ENCODE results near the gene ACADVL. TPM values are rescaled to one million over a fixed set of nuclear protein-coding genes. Genes with fewer than 3 reads are reported as not detected.
"Not testable (repeated sequence)": the region's sequence is repeated elsewhere in the genome, so short reads cannot be mapped to it uniquely, and the experiment has no call there.

Gene ACADVL
- total RNA-seq, result 1,000 to 10,000 TPM in 2 of 6 donors, 100 to 1,000 TPM in 4; 377 to 1,449 (median 553) TPM

DNA sequence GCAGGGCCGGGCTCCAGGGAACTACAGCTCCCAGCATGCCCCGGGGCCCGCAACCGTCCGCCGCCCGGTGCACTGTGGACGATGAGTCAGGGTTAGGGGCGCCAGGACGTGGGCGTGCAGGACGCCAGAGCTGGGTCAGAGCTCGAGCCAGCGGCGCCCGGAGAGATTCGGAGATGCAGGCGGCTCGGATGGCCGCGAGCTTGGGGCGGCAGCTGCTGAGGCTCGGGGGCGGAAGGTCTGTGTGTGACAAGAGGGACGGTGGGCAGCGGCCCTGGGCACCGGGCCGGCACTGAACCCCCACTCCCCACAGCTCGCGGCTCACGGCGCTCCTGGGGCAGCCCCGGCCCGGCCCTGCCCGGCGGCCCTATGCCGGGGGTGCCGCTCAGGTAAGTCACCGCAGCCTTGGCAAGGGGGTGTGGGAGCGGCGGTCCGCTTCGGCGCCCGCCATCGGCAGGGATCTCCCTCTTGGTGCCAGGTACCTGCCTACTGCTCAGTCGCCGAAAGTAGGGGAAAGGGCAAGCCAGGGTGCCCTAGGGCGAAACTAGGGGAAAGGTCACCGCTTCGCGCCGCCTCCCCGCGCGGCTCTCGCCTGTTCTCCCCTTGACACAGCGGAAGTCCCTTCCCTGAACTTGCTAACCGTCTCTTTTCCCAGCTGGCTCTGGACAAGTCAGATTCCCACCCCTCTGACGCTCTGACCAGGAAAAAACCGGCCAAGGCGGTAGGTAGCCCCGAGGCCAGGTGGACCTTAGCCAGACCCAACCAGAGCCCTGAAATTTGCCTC, at the start of gene ACADVL, which contains the start of gene DLG4:
TSS of gene ACADVL (plus strand) at position 127 of the 781 bp plus-strand sequence. CDS start at position 174, 47 bp downstream.
TSS of gene DLG4 (minus strand) at position 25 of the 781 bp plus-strand sequence.
- ATAC-seq (ENCODE audit: low FRiP score in 2 of 2) (peak; percentile 89 to 95), DNase-seq (peak; percentile 96)
- Histone ChIP-seq H3K27ac (peak within 1 kb of the TSS; percentile 95 to 100 (median 97)), H3K27me3 (no peaks in the 10 kb centered on the region), H3K36me3 (peaks cover 8 to 41% (median 36%) of the 10 kb centered on the region in 4 donors), H3K9me3 (no peaks in the 10 kb centered on the region), H3K4me3 (peak within 1 kb of the TSS; percentile 93 to 100 (median 97)), H3K4me1 (peaks cover 51 to 67% (median 55%) of the 10 kb centered on the region in 4 donors)
- no peak for TF ChIP-seq CTCF (IDR thresholded peaks at IDR 0.05)
- TF ChIP-seq POLR2A (IDR thresholded peaks at IDR 0.05), result peak in 3 of 4 donors; percentile 70 to 95 (median 79)
- peak in 1 of 4 donors; percentile 38 for TF ChIP-seq EP300 (IDR thresholded peaks at IDR 0.05)
- TF ChIP-seq POLR2AphosphoS5 (IDR thresholded peaks at IDR 0.05), result peak; percentile 91 to 97
- 0% methylated on average over 9 to 26 of the region's 63 CpGs for WGBS, 2 donors

GRCh38 chr17:7172522-7173191, 47.1 kb upstream of the ACADVL start:
- peaks cover 9 to 19% (median 14%) of the 10 kb centered on the region in 4 donors for H3K4me1 ChIP-seq
- not testable (repeated sequence) for H3K27ac ChIP-seq; H3K9me3 ChIP-seq; H3K4me3 ChIP-seq; ATAC-seq (ENCODE audit: low FRiP score in 2 of 2); DNase-seq; H3K27me3 ChIP-seq; H3K36me3 ChIP-seq
- WGBS, 2 donors, result 90 to 92% methylated on average over 18 of the region's 18 CpGs

- ATAC-seq (ENCODE audit: low FRiP score in 2 of 2) (peak; percentile 72 to 76), DNase-seq (peak; percentile 87 to 89)
- WGBS, 2 donors, result 60 to 73% methylated on average over 32 to 65 of the region's 69 CpGs
- H3K27ac ChIP-seq, result peak overlapping the region in 1 of 4 donors; percentile 67
- peaks cover 0 to 7% (median 0%) of the 10 kb centered on the region in 4 donors for H3K27me3 ChIP-seq
- H3K36me3 ChIP-seq, result no peaks in the 10 kb centered on the region
- H3K9me3 ChIP-seq, result peaks cover 0 to under 1% (median 0%) of the 10 kb centered on the region in 4 donors
- H3K4me3 ChIP-seq, result peak overlapping the region in 3 of 4 donors; percentile 2 to 38 (median 33)
- H3K4me1 ChIP-seq, result peaks cover 12 to 26% (median 21%) of the 10 kb centered on the region in 4 donors
- TF ChIP-seq CTCF (IDR thresholded peaks at IDR 0.05) (peak in 3 of 6 experiments; percentile 23 to 44 (median 36)), POLR2AphosphoS5 (IDR thresholded peaks at IDR 0.05) (no peak), POLR2A (IDR thresholded peaks at IDR 0.05) (peak in 1 of 4 donors; percentile 39), EP300 (IDR thresholded peaks at IDR 0.05) (no peak)
Measured at GRCh38 chr17:7173687-7174602, 45.8 kb upstream of the ACADVL start.

DNA sequence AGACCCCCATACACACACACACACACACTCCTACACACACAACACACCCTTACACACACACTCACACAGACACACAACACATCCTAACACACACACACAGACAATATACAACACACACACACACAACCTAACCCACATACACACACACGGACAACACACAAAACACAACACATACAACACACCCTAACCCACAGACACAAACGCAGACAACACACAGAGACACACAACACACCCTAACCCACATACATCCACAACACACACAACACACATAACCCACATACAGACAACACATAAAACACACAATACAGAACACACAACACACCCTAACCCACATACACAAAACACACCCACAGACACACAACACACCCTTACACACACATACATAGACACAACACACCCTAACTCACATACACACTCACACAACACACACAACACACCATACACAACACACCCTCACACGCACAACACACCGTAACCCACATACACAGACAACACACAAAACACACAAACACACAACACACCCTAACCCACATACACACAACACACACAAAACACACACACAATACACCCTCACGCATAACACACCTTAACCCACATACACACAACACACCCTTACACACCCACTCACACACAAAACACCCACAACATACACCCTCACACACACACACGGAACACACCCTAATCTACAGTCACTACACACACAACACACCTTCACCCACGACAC, 45.0 kb upstream of the ACADVL start:
- Histone ChIP-seq H3K4me1 (peaks cover 12 to 26% (median 21%) of the 10 kb centered on the region in 4 donors), H3K27ac (no peak overlapping the region), H3K4me3 (peak overlapping the region in 2 of 4 donors; percentile 33 to 38), H3K27me3 (peaks cover 0 to 7% (median 0%) of the 10 kb centered on the region in 4 donors), H3K36me3 (no peaks in the 10 kb centered on the region), H3K9me3 (no peaks in the 10 kb centered on the region)
- ATAC-seq (ENCODE audit: low FRiP score in 2 of 2) (no peak), DNase-seq (no peak)
- TF ChIP-seq POLR2AphosphoS5 (IDR thresholded peaks at IDR 0.05) (no peak), CTCF (IDR thresholded peaks at IDR 0.05) (peak in 1 of 6 experiments; percentile 3)
- WGBS, 2 donors, result 66 to 82% methylated on average over 7 of the region's 7 CpGs

Data from upper lobe of left lung (tissue), 6 donors.